ENCODE data around the gene SIX2. TPM values are rescaled to one million over a fixed set of nuclear protein-coding genes. Genes with fewer than 3 reads are reported as not detected.

Gene SIX2
- total and polyA plus RNA-seq, 9 of the 15 experiments (the other 6 are each of a cell fraction or from before 2014, with no cell fraction given), result not detected

DNA sequence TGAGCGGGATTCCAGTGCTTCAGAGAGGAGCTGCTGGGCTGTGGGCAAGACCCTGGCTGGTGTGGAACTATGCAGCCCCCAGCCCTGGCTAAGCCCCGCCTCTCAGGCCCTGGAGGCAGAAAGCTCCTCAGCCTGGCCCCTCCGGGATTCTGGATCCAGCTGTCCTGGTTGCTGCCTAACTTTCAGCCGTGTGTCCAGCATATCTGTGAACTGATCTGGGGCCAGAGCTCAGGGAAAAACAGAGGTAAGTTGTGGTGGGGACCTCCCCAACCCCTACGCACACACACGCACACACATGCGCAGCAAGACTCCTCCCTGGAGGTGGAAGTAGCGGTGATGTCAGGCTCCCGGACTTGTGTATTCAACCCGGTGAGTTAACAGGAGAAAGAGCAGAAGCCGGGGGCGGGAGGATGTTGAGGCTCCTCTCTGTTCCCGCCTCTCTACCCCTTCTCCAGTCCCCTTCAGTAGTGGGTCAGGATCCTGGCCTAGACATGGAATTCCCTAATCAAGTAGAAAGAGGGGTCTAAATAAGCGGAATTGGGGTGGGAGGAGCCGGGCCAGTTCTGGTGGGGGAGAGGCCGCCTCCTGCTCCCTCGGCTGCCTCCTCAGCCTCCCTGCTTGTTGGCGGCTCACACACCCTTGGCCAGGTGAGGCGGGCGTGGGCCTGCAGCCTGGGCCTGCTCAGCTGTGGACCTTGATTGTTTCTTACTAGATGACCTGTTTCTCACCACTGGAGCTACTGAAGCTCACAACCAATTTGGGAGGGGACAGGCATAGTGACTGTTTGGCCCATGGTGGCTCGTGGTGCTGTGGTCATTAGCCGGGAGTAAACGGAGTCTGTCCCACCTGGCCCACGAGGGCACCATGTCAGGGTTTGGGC is 33.4 kb downstream of the SIX2 start:
- DNase-seq (ENCODE audit: extremely low read depth in 1 of 4, low spot score in 3 of 4), result peak in 2 of 4 experiments; percentile 24 to 34
- ChIA-PET CTCF (ENCODE audit: low intra/inter-chr PET ratio) (no interaction called here), POLR2A (interaction anchor here (0.6 to 1.1 kb wide), 2 partner anchors 12 to 22 kb away, joined by 3 read pairs; no protein-coding TSS in a partner anchor)
- Histone ChIP-seq H3K4me3 (0 out of 2 replicates have a peak overlapping the region, but pooled peaks have one; percentile 6), H3K27me3 (ENCODE audit: control insufficient read depth in 2 of 2, insufficient read depth in 2 of 2, low read length in 2 of 2) (peaks cover 10 to 31% of the 10 kb centered on the region in 2 experiments), H3K79me2 (ENCODE audit: control insufficient read depth, insufficient read depth, low read length) (no peaks in the 10 kb centered on the region), H3K9me1 (ENCODE audit: control insufficient read depth, insufficient read depth, low read length) (no peaks in the 10 kb centered on the region), H3K27ac (ENCODE audit: extremely low read depth, low read depth, low read length) (no peak overlapping the region), H3K4me1 (replicated peaks in 1 of 2; ENCODE audit: control insufficient read depth in 2 of 2, insufficient read depth in 2 of 2, low read length in 2 of 2) (peaks cover 0 to 9% of the 10 kb centered on the region in 2 experiments; a peak in 2 of 5 replicates), H3K4me2 (ENCODE audit: insufficient read depth, low read length) (peak overlapping the region; percentile 52), H4K20me1 (replicated peaks; ENCODE audit: control insufficient read depth, insufficient read depth, low read length) (0 out of 2 replicates have a peak, but pooled peaks cover 7% of the 10 kb centered on the region), H3K9ac (ENCODE audit: insufficient read depth in 1 of 2, low read depth in 2 of 2, low read length in 2 of 2) (peak overlapping the region in 1 of 2 experiments; percentile 26; a peak in 1 of 4 replicates), H2AFZ (ENCODE audit: low read depth, low read length) (peak overlapping the region; percentile 76), H3K36me3 (ENCODE audit: control insufficient read depth, insufficient read depth, low read length) (no peaks in the 10 kb centered on the region), H3K9me3 (replicated peaks; ENCODE audit: control insufficient read depth, insufficient read depth, low read depth, low read length) (no peaks in the 10 kb centered on the region)
- intact Hi-C loops (cut with micrococcal nuclease), result no loop called here
- TF ChIP-seq RBM14 (IDR thresholded peaks at IDR 0.05; ENCODE audit: borderline replicate concordance, insufficient read depth, low read depth, low read length), result no peak
- TF ChIP-seq NRF1 (conservative IDR thresholded peaks at IDR 0.05 in 1 of 2, IDR thresholded peaks at IDR 0.05 in 1 of 2), result peak; percentile 87 to 89
- TF ChIP-seq, protein P1, sequence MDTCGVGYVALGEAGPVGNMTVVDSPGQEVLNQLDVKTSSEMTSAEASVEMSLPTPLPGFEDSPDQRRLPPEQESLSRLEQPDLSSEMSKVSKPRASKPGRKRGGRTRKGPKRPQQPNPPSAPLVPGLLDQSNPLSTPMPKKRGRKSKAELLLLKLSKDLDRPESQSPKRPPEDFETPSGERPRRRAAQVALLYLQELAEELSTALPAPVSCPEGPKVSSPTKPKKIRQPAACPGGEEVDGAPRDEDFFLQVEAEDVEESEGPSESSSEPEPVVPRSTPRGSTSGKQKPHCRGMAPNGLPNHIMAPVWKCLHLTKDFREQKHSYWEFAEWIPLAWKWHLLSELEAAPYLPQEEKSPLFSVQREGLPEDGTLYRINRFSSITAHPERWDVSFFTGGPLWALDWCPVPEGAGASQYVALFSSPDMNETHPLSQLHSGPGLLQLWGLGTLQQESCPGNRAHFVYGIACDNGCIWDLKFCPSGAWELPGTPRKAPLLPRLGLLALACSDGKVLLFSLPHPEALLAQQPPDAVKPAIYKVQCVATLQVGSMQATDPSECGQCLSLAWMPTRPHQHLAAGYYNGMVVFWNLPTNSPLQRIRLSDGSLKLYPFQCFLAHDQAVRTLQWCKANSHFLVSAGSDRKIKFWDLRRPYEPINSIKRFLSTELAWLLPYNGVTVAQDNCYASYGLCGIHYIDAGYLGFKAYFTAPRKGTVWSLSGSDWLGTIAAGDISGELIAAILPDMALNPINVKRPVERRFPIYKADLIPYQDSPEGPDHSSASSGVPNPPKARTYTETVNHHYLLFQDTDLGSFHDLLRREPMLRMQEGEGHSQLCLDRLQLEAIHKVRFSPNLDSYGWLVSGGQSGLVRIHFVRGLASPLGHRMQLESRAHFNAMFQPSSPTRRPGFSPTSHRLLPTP (IDR thresholded peaks at IDR 0.05; ENCODE audit: borderline replicate concordance, extremely low read depth, insufficient read length), result no peak
- FAIRE-seq, result no peak
- in situ Hi-C loops (cut with MboI), result loop anchor here (5.0 to 10.0 kb wide), 2 partner anchors 516 to 931 kb away; no protein-coding TSS in a partner anchor
- 6% methylated on average over 22 of the region's 24 CpGs for WGBS (ENCODE audit: insufficient coverage, low coverage, missing lambda C conversion rate)
- BruUV-seq (replicated peaks), result no TSS peak
- ATAC-seq, result peak; percentile 69

Data from K562 (cell line).